GM18520 (cell line): ENCODE measurements around the gene PHAX.
"Not testable (repeated sequence)": the region's sequence is repeated elsewhere in the genome, so short reads cannot be mapped to it uniquely, and the experiment has no call there.

Experiments
- ATAC-seq: cut with Tn5 transposase; IDR thresholded peaks from one replicate; pipeline ENCODE4 v1.9.1; 2021; ENCODE audit not compliant: unreplicated experiment

The PHAX gene

GRCh38 chr5:126599971-126600630 lies 646 bp upstream of the PHAX start:
- ATAC-seq = not testable (repeated sequence)

- no peak for ATAC-seq
Observed at GRCh38 chr5:126603402-126603991, 2.8 kb downstream of the PHAX start.

- ATAC-seq = no peak
Observed at GRCh38 chr5:126605525-126605924, 4.8 kb downstream of the PHAX start.

GRCh38 chr5:126610160-126610559 lies 9.4 kb downstream of the PHAX start:
- ATAC-seq = no peak

DNA sequence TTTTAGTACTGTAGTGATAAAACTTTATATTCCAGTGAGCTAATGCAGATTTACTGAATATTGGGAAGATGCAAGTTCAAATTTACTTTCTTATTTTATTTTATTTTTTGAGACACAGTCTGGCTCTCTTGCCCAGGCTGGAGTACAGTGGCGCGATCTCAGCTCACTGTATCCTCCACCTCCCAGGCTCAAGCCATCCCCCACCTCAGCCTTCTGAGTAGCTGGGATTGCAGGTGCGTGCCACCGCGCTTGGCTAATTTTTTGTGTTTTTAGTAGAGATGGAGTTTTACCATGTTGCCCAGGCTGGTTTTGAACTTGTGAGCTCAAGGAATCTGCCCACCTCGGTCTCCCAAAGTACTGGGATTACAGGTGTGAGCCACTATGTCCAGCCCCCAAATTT lies 9.9 kb downstream of the PHAX start:
- no peak for ATAC-seq

GRCh38 chr5:126613941-126614592 lies 13.3 kb downstream of the PHAX start:
- no peak for ATAC-seq

- peak; percentile 96 for ATAC-seq
Observed at GRCh38 chr5:126615286-126615685, 14.5 kb downstream of the PHAX start.

DNA sequence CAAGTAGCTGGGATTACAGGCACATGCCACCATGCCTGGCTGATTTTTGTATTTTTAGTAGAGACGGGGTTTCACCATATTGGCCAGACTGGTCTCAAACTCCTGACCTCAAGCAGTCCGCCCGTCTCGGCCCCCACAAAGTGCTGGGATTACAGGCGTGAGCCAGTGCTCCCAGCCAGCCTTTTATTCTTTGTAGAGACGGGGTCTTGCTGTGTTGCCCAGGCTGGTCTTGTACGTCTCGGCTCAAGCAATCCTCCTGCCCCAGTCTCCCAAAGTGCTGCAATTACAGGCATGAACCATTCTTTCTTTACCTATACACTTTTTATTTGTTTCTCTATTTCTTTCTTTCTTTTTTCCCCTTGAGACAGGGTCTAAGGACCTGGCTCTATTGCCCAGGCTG lies 16.9 kb downstream of the PHAX start:
- ATAC-seq = not testable (repeated sequence)

- no peak for ATAC-seq
Observed at GRCh38 chr5:126619781-126620180, 19.0 kb downstream of the PHAX start.

- ATAC-seq = no peak
Observed at GRCh38 chr5:126624534-126624933, 23.8 kb downstream of the PHAX start.

- no peak for ATAC-seq
Observed at GRCh38 chr5:126628102-126628501, 27.4 kb downstream of the PHAX start.

DNA sequence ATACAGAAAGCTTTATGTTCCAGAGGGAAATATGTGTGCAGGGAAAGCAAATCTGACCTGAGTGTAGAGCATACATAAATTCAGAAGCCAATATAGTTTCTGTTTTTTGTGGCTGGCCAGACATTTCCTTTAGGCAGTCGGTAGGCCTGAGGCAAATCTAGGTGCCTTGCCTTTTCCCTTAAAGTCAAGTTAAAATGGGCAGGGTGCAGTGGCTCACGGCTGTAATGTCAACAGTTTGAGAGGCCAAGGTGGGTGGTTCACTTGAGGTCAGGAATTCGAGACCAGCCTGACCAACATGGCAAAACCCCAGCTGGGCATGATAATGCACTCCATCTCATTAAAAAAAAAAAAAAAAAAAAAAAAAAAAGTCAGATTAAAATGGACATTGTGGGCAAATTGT lies 31.2 kb downstream of the PHAX start:
- no peak for ATAC-seq

DNA sequence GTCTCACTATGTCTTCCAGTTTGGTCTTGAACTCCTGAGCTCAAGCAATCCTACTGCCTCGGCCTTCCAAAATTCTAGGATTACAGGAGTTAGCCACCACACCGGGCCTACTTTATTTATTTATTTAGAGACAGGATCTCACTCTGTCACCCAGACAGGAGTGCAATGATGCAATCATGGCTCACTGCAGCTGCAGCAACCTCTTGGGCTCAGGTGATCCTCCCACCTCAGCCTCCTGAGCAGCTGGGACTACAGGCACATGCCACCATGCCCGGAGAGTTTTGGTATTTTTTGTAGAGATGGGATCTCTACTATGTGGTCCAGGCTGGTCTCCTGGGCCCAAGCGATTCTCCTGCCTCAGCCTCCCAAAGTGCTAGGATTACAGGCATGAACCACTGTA lies 32.8 kb downstream of the PHAX start:
- no peak for ATAC-seq

DNA sequence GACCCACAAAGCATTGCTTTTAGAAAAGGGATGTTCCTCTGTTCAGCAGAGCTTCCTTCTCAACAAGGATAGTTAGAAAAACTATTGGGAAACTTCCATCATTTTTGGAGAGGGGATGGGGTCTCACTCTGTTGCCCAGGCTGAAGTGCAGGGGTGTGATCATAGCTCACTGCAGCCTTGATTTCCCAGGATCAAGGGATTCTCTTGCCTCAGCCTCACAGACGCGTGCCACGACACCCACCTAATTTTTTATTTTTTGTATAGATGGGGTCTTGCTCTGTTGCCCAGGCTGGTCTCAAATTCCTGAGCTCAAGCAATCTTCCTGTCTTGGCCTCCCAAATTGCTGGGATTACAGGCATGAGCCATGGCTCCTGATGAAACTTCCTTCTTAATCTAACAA lies 34.8 kb downstream of the PHAX start:
- ATAC-seq = no peak

- ATAC-seq = no peak
Observed at GRCh38 chr5:126636956-126637355, 36.2 kb downstream of the PHAX start.

DNA sequence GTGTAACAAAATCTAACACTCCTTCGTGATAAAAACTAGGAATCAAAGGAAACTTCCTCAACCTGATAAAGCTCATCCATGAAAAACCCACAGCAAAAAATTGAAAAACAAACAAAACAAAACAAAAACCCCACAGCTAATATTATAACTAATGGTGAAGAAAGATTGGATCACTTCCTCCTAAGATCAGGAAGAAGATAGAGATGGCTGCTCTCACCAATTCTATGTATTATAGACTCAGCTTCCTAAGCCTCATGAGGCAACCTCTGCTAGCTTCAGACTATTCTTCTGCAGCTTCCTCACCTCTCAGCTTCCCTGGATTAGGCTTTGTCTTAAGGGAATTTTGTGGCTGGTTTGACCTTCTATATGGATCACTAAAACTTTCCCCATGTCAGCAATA lies 40.1 kb downstream of the PHAX start:
- no peak for ATAC-seq

- no peak for ATAC-seq
Observed at GRCh38 chr5:126641387-126641786, 40.6 kb downstream of the PHAX start.

GRCh38 chr5:126645132-126645531 lies 44.4 kb downstream of the PHAX start:
- ATAC-seq = no peak

GRCh38 chr5:126647071-126647470 lies 46.3 kb downstream of the PHAX start:
- ATAC-seq = no peak

- no peak for ATAC-seq
Observed at GRCh38 chr5:126648471-126648870, 47.7 kb downstream of the PHAX start.

DNA sequence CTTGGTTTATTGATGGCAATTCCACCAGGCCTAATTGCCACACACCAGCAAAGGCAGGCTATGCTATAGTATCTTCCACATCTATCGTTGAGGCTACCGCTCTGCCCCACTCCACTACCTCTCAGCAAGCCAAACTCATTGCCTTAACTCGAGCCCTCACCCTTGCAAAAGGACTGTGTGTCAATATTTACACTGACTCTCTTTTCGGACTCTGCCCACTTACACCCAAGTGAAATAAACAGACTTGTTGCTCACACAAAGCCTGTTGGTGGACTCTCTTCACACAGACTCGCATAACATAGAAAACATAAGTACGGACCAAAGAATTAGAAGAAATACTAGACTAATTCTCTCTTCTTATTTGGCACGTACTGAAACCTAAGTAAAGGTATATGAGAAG lies 48.3 kb downstream of the PHAX start:
- ATAC-seq = not testable (repeated sequence)

DNA sequence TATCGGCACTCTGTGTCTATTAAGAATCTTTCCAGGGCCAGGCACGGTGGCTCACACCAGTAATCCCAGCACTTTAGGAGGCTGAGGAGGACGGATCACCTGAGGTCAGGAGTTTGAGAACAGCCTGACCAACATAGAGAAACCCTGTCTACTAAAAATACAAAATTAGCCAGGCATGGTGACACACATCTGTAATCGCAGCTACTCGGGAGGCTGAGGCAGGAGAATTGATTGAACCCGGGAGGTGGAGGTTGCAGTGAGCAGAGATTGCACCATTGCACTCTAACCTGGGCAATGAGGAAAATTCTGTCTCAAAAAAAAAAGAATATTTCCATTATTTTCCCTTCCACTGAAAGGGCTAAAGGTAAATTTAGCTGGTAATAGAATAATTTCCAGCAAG lies 49.0 kb downstream of the PHAX start:
- not testable (repeated sequence) for ATAC-seq
